T-helper 2 cell (primary cell): ENCODE measurements around the gene PGA3.
A peak's percentile ranks its signal among the peaks of the same experiment; 100 is the strongest.
"Not testable (repeated sequence)": the region's sequence is repeated elsewhere in the genome, so short reads cannot be mapped to it uniquely, and the experiment has no call there.

Experiments
- DNase-seq, 5 experiments: peaks; one replicate each; pipeline versions ENCODE4 v3.0.0 to v3.0.0-alpha.2; 2012 to 2022

PGA3 gene

DNA sequence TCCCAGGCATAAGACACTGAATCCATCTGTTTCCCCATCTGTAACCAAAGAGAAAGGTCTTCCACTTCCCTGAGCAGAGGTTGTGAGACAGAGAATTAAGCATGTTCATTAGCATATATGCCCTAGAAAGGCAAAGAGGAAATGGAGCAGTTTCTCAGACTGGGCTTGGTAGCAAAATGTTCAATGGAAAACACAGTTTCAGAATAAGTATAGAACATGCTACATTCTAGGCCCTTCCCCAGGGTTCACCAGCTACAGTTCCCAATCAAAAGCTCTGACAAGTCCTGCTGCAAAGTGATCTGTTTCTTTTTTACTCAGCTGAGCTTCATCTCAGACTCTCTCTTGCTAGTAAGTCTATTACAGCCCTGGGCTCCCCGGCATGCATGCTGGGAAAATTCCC is 49.0 kb downstream of the PGA3 start:
- not testable (repeated sequence) for DNase-seq

- peak in 4 of 5 experiments; percentile 4 to 72 (median 40) for DNase-seq
Observed at GRCh38 chr11:61254403-61255025, 51.2 kb downstream of the PGA3 start.

- no peak for DNase-seq
Observed at GRCh38 chr11:61256710-61257482, 53.6 kb downstream of the PGA3 start.

- DNase-seq, result no peak
Observed at GRCh38 chr11:61258546-61258945, 55.2 kb downstream of the PGA3 start.

GRCh38 chr11:61259363-61259762 is 56.0 kb downstream of the PGA3 start:
- no peak for DNase-seq
